ENCODE measurements around the gene BBX.

Gene BBX

GRCh38 chr3:107588217-107588616 is 65.5 kb downstream of the BBX start (continued):
- TF ChIP-seq TSHZ2 (CRISPR knock-in tag; IDR thresholded peaks at IDR 0.05) (no peak), ZNF565 (CRISPR knock-in tag; conservative IDR thresholded peaks at IDR 0.05; ENCODE audit: low read depth) (no peak), PPARA (CRISPR knock-in tag; IDR thresholded peaks at IDR 0.05; ENCODE audit: borderline replicate concordance) (no peak), TOX (CRISPR knock-in tag; IDR thresholded peaks at IDR 0.05; ENCODE audit: borderline replicate concordance) (no peak), RARB (CRISPR knock-in tag; IDR thresholded peaks at IDR 0.05) (no peak), ISL1 (CRISPR knock-in tag; IDR thresholded peaks at IDR 0.05) (no peak)

- no peak for ATAC-seq
- TF ChIP-seq ZFP3 (CRISPR knock-in tag; IDR thresholded peaks at IDR 0.05) (no peak), OSR1 (CRISPR knock-in tag; IDR thresholded peaks at IDR 0.05) (no peak), PATZ1 (CRISPR knock-in tag; IDR thresholded peaks at IDR 0.05; ENCODE audit: borderline replicate concordance) (no peak), TSHZ2 (CRISPR knock-in tag; IDR thresholded peaks at IDR 0.05) (no peak), ZNF565 (CRISPR knock-in tag; conservative IDR thresholded peaks at IDR 0.05; ENCODE audit: low read depth) (no peak), ISL1 (CRISPR knock-in tag; IDR thresholded peaks at IDR 0.05) (no peak)
- TF ChIP-seq, protein P1, sequence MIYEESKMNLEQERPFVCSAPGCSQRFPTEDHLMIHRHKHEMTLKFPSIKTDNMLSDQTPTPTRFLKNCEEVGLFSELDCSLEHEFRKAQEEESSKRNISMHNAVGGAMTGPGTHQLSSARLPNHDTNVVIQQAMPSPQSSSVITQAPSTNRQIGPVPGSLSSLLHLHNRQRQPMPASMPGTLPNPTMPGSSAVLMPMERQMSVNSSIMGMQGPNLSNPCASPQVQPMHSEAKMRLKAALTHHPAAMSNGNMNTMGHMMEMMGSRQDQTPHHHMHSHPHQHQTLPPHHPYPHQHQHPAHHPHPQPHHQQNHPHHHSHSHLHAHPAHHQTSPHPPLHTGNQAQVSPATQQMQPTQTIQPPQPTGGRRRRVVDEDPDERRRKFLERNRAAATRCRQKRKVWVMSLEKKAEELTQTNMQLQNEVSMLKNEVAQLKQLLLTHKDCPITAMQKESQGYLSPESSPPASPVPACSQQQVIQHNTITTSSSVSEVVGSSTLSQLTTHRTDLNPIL (CRISPR knock-in tag; IDR thresholded peaks at IDR 0.05; ENCODE audit: low read depth), result no peak
Observed at GRCh38 chr3:107589454-107589853, 66.7 kb downstream of the BBX start.

GRCh38 chr3:107590786-107591185 is 68.0 kb downstream of the BBX start:
- TF ChIP-seq PPARA (CRISPR knock-in tag; IDR thresholded peaks at IDR 0.05; ENCODE audit: borderline replicate concordance) (no peak), ZC3H10 (CRISPR knock-in tag; IDR thresholded peaks at IDR 0.05) (no peak), BACH2 (CRISPR knock-in tag; IDR thresholded peaks at IDR 0.05; ENCODE audit: borderline replicate concordance) (no peak), POU6F1 (CRISPR knock-in tag; IDR thresholded peaks at IDR 0.05; ENCODE audit: borderline replicate concordance, low read depth) (no peak), TOX (CRISPR knock-in tag; IDR thresholded peaks at IDR 0.05; ENCODE audit: borderline replicate concordance) (no peak), ZNF565 (CRISPR knock-in tag; conservative IDR thresholded peaks at IDR 0.05; ENCODE audit: low read depth) (no peak), PATZ1 (CRISPR knock-in tag; IDR thresholded peaks at IDR 0.05; ENCODE audit: borderline replicate concordance) (no peak)
- TF ChIP-seq, protein P1 (CRISPR knock-in tag; IDR thresholded peaks at IDR 0.05; ENCODE audit: low read depth), result no peak
- ATAC-seq, result no peak

Data from SK-N-SH treated with all-trans-retinoic acid at 6 μM for 48 hours (cell line).